HG03469 (cell line): ENCODE data around the gene TIGD2.

Experiments
- ATAC-seq: cut with Tn5 transposase; IDR thresholded peaks from one replicate; pipeline ENCODE4 v1.9.1; 2021; ENCODE audit warnings: mild to moderate bottlenecking, moderate library complexity, moderate number of reproducible peaks; ENCODE audit not compliant: unreplicated experiment

The TIGD2 gene

DNA sequence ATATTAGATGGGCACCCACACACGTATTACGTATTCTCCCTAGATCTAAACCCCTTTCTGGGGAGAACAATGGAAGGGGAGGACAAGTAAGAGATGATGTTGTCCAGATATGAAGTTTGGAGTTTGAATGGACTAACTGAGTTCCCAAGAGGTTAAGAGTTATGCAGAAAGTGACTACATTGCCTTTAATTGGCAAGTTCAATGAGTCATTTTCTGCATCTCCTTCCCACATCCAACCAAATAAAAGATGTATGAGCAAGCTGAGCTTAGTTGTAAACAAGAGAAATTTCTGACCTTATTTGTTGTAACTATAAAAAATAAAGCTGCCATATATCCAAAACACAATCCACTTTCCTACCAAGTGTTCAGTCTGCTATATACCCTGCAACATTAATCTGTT is 50.5 kb downstream of the TIGD2 start:
- ATAC-seq: no peak

DNA sequence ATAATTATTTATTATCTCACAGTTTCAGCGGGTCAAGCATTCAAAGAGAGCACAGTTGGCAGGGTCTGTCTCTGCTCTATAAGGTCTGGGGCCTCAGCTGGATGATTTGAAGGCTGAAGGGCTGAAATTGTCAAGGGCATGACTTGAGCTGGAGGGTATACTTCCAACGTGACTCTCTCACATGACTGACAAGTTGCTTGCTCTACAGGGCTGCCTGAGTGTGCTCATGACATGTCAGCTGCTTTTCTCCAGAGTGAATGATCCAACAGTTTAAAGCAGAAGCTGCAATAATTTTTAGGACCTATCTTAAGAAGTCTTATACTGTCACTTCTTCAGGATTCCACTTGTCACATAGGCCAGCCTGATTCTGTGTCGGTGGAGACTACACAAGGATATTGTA is 51.2 kb downstream of the TIGD2 start:
- ATAC-seq: no peak

- no peak for ATAC-seq
Observed at GRCh38 chr4:89162987-89163386, 51.7 kb downstream of the TIGD2 start.

GRCh38 chr4:89164400-89164799 is 53.1 kb downstream of the TIGD2 start:
- ATAC-seq: no peak
